Measurements from ENCODE around the gene PFDN1.

DNA sequence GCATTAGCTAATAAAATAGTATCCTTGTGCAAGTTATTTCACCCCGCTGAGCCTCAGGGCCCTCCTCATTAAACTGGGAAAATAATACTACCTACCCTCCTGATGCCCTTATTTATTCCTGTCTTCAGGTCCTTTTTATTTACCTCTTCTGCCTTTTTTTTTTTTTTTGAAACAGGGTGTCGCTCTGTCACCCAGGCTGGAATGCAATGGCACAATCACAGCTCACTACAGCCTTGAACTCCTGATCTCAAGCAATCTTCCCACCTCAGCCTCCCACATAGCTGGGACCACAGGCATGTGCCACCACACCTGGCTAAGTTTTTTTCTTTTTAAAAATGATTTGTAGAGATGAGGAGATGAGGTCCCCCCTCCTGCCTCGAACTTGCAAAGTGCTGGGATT is 22.6 kb upstream of the PFDN1 start:
- TF ChIP-seq SRSF3 (IDR thresholded peaks at IDR 0.05; ENCODE audit: insufficient read depth, low read length) (no peak), SRF (CRISPR knock-in tag; IDR thresholded peaks at IDR 0.05) (no peak), ZNF253 (CRISPR knock-in tag; conservative IDR thresholded peaks at IDR 0.05) (no peak), JUND (IDR thresholded peaks at IDR 0.05; ENCODE audit: borderline replicate concordance, low read depth, low read length) (no peak), JUND (tag; IDR thresholded peaks at IDR 0.05; ENCODE audit: borderline replicate concordance, low read depth, low read length) (no peak)
- TF ChIP-seq, protein P1, sequence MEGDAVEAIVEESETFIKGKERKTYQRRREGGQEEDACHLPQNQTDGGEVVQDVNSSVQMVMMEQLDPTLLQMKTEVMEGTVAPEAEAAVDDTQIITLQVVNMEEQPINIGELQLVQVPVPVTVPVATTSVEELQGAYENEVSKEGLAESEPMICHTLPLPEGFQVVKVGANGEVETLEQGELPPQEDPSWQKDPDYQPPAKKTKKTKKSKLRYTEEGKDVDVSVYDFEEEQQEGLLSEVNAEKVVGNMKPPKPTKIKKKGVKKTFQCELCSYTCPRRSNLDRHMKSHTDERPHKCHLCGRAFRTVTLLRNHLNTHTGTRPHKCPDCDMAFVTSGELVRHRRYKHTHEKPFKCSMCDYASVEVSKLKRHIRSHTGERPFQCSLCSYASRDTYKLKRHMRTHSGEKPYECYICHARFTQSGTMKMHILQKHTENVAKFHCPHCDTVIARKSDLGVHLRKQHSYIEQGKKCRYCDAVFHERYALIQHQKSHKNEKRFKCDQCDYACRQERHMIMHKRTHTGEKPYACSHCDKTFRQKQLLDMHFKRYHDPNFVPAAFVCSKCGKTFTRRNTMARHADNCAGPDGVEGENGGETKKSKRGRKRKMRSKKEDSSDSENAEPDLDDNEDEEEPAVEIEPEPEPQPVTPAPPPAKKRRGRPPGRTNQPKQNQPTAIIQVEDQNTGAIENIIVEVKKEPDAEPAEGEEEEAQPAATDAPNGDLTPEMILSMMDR (IDR thresholded peaks at IDR 0.05 in 2 of 3, conservative IDR thresholded peaks at IDR 0.05 in 1 of 3; ENCODE audit: insufficient read depth in 2 of 3, low read depth in 1 of 3, low read length in 3 of 3): no peak
- TF ChIP-seq, protein P2, sequence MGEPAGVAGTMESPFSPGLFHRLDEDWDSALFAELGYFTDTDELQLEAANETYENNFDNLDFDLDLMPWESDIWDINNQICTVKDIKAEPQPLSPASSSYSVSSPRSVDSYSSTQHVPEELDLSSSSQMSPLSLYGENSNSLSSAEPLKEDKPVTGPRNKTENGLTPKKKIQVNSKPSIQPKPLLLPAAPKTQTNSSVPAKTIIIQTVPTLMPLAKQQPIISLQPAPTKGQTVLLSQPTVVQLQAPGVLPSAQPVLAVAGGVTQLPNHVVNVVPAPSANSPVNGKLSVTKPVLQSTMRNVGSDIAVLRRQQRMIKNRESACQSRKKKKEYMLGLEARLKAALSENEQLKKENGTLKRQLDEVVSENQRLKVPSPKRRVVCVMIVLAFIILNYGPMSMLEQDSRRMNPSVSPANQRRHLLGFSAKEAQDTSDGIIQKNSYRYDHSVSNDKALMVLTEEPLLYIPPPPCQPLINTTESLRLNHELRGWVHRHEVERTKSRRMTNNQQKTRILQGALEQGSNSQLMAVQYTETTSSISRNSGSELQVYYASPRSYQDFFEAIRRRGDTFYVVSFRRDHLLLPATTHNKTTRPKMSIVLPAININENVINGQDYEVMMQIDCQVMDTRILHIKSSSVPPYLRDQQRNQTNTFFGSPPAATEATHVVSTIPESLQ (CRISPR knock-in tag; IDR thresholded peaks at IDR 0.05): no peak
- TF ChIP-seq, protein P3, sequence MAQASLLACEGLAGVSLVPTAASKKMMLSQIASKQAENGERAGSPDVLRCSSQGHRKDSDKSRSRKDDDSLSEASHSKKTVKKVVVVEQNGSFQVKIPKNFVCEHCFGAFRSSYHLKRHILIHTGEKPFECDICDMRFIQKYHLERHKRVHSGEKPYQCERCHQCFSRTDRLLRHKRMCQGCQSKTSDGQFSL (CRISPR knock-in tag; IDR thresholded peaks at IDR 0.05): no peak
- TF ChIP-seq, protein P3 (tag; IDR thresholded peaks at IDR 0.05): no peak

Measured in K562 (cell line).